ENCODE data around the gene OTUB1.
"Not testable (repeated sequence)": the region's sequence is repeated elsewhere in the genome, so short reads cannot be mapped to it uniquely, and the experiment has no call there.

- TF ChIP-seq CTCF (IDR thresholded peaks at IDR 0.05; ENCODE audit: low read length); EZH2 (optimal IDR thresholded peaks at IDR 0.05; ENCODE audit: low read depth, low read length): not testable (repeated sequence)
These were observed 22.3 kb upstream of the OTUB1 start for GRCh38 chr11:63963895-63964294.
